Astrocyte (in vitro differentiated cells and primary cell): ENCODE data around the gene OTULINL. TPM values are rescaled to one million over a fixed set of nuclear protein-coding genes. Genes with fewer than 3 reads are reported as not detected.

Experiments
- DNase-seq: peaks from one replicate; pipeline ENCODE4 v3.0.0-alpha.2; 2010; ENCODE audit warnings: low read depth
- FAIRE-seq: peaks from 2 replicates; lab custom pipeline; 2011; peaks lifted over from hg19 to GRCh38; lab: Jason Lieb, UNC
- H2AFZ ChIP-seq: 2 replicates; pipeline ENCODE4 v1.6.0; 2012; ENCODE audit warnings: low read depth, low read length, inconsistent platforms
- H3K27ac ChIP-seq: 2 replicates; pipeline ENCODE4 v1.5.1; 2011; ENCODE audit warnings: low read depth, low read length, inconsistent platforms
- H3K27me3 ChIP-seq: 2 replicates; pipeline ENCODE4 v1.6.0; 2011; ENCODE audit warnings: low read length, inconsistent platforms; ENCODE audit not compliant: insufficient read depth
- H3K36me3 ChIP-seq: 2 replicates; pipeline ENCODE4 v1.5.1; 2011; ENCODE audit warnings: low read length, inconsistent platforms; ENCODE audit not compliant: insufficient read depth
- H3K4me1 ChIP-seq: 2 replicates; pipeline ENCODE4 v1.5.1; 2011; ENCODE audit warnings: low read length, inconsistent platforms; ENCODE audit not compliant: insufficient read depth
- H3K4me2 ChIP-seq: 2 replicates; pipeline ENCODE4 v1.6.0; 2012; ENCODE audit warnings: low read length, inconsistent platforms
- H3K4me3 ChIP-seq: 2 replicates; pipeline ENCODE4 v1.5.1; 2011; ENCODE audit warnings: low read depth, mild to moderate bottlenecking, low read length, inconsistent platforms; ENCODE audit not compliant: insufficient read depth
- H3K79me2 ChIP-seq: 2 replicates; pipeline ENCODE4 v1.6.0; 2012; ENCODE audit warnings: mild to moderate bottlenecking, low read length, inconsistent platforms; ENCODE audit not compliant: insufficient read depth
- H3K9ac ChIP-seq: 2 replicates; pipeline ENCODE4 v1.6.0; 2012; ENCODE audit warnings: mild to moderate bottlenecking, low read length, inconsistent platforms
- H3K9me3 ChIP-seq: 2 replicates; pipeline ENCODE4 v1.5.1; 2012; ENCODE audit warnings: low read depth, mild to moderate bottlenecking, low read length, inconsistent platforms; ENCODE audit not compliant: insufficient read depth
- H4K20me1 ChIP-seq: 2 replicates; pipeline ENCODE4 v1.6.0; 2012; ENCODE audit warnings: low read length, inconsistent platforms; ENCODE audit not compliant: insufficient read depth
- H3K27ac Mint-ChIP-seq: one replicate; pipeline ENCODE4 v1.8.0; 2021; ENCODE audit warnings: mild to moderate bottlenecking, mixed read lengths; ENCODE audit not compliant: unreplicated experiment
- H3K27me3 Mint-ChIP-seq: one replicate; pipeline ENCODE4 v1.8.0; 2021; ENCODE audit warnings: low read depth, mixed read lengths; ENCODE audit not compliant: unreplicated experiment
- H3K36me3 Mint-ChIP-seq: one replicate; pipeline ENCODE4 v1.8.0; 2021; ENCODE audit warnings: low read depth, mixed read lengths; ENCODE audit not compliant: unreplicated experiment
- H3K4me1 Mint-ChIP-seq: one replicate; pipeline ENCODE4 v1.8.0; 2021; ENCODE audit warnings: low read depth, mixed read lengths; ENCODE audit not compliant: unreplicated experiment
- H3K4me3 Mint-ChIP-seq: one replicate; pipeline ENCODE4 v1.8.0; 2021; ENCODE audit warnings: mild to moderate bottlenecking, moderate library complexity, mixed read lengths; ENCODE audit not compliant: unreplicated experiment
- H3K9me3 Mint-ChIP-seq: one replicate; pipeline ENCODE4 v1.8.0; 2021; ENCODE audit warnings: mild to moderate bottlenecking, mixed read lengths; ENCODE audit not compliant: unreplicated experiment
- EZH2 ChIP-seq: IDR thresholded peaks from 2 replicates; pipeline ENCODE4 v1.6.1; 2012; ENCODE audit warnings: mild to moderate bottlenecking, low read length, inconsistent platforms; ENCODE audit not compliant: insufficient read depth
- total RNA-seq: library from RNA; stranded (reverse); gene quantifications from 2 replicates; pipeline ENCODE4 v1.2.1, GENCODE V29; 2021
- TF ChIP-seq, protein P1 (sequence below): IDR thresholded peaks from 2 replicates; pipeline ENCODE4 v1.5.1; 2011; ENCODE audit warnings: low read depth, mild to moderate bottlenecking, inconsistent platforms, low read length, moderate library complexity; ENCODE audit not compliant: insufficient read depth

OTULINL gene
- total RNA-seq, 1 donor from 2014 or later: 2.8 TPM

DNA sequence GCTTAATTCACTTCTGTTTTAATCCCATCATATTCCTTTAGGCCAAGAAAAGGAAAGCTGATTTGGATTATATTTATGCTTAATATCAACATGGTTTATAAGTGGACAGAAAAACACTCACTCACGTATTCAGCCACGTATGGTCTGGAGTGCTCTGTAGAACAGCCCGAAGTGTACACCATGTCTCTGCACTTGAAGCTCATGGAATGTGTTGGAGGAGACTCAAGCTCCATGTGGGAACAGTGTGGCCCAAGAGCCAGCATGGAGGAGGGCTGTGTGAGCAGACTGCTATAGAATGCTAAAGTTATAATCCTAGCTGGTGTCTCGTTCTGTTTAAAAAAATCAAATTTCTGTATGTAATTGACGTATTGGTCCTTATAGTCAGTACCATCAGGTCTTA lies 32.9 kb downstream of the OTULINL start:
- no peak overlapping the region for H3K4me3 ChIP-seq
- no peak overlapping the region for H3K27ac Mint-ChIP-seq
- H3K27ac ChIP-seq: no peak overlapping the region
- no peaks in the 10 kb centered on the region for H3K36me3 Mint-ChIP-seq
- TF ChIP-seq EZH2: no peak
- TF ChIP-seq, protein P1, sequence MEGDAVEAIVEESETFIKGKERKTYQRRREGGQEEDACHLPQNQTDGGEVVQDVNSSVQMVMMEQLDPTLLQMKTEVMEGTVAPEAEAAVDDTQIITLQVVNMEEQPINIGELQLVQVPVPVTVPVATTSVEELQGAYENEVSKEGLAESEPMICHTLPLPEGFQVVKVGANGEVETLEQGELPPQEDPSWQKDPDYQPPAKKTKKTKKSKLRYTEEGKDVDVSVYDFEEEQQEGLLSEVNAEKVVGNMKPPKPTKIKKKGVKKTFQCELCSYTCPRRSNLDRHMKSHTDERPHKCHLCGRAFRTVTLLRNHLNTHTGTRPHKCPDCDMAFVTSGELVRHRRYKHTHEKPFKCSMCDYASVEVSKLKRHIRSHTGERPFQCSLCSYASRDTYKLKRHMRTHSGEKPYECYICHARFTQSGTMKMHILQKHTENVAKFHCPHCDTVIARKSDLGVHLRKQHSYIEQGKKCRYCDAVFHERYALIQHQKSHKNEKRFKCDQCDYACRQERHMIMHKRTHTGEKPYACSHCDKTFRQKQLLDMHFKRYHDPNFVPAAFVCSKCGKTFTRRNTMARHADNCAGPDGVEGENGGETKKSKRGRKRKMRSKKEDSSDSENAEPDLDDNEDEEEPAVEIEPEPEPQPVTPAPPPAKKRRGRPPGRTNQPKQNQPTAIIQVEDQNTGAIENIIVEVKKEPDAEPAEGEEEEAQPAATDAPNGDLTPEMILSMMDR: no peak
- no peak for FAIRE-seq
- H3K79me2 ChIP-seq: no peaks in the 10 kb centered on the region
- no peak overlapping the region for H3K9ac ChIP-seq
- no peaks in the 10 kb centered on the region for H3K27me3 ChIP-seq
- H3K27me3 Mint-ChIP-seq: no peaks in the 10 kb centered on the region
- H4K20me1 ChIP-seq: no peaks in the 10 kb centered on the region
- no peak overlapping the region for H3K4me3 Mint-ChIP-seq
- H3K36me3 ChIP-seq: no peaks in the 10 kb centered on the region
- H3K4me2 ChIP-seq: no peak overlapping the region
- no peak overlapping the region for H2AFZ ChIP-seq
- no peaks in the 10 kb centered on the region for H3K9me3 Mint-ChIP-seq
- H3K4me1 Mint-ChIP-seq: no peaks in the 10 kb centered on the region
- no peaks in the 10 kb centered on the region for H3K9me3 ChIP-seq
- no peaks in the 10 kb centered on the region for H3K4me1 ChIP-seq
- DNase-seq: no peak

DNA sequence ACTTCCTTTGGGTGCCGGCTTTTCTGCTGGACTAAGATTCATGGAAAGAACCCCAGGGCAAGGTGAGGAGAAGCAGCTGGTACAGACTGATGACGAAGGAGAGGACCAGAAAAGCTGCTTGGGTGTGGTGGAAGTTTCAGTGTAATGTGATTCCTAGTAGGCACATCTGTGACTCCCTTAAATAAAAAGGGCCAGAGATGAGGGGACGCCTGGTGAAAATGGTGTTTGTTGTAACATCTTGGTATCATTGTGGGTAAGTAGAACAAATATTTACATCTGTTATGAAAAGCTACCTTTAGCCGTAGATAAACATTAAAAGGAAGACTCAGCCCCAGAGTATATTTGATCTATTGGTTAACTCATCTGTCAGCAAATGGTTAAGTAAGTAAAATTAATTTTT lies 33.8 kb downstream of the OTULINL start:
- Histone ChIP-seq H3K36me3 (no peaks in the 10 kb centered on the region), H3K4me1 (no peaks in the 10 kb centered on the region), H3K27ac (no peak overlapping the region), H3K4me3 (no peak overlapping the region), H3K9ac (no peak overlapping the region), H3K4me2 (no peak overlapping the region), H3K27me3 (no peaks in the 10 kb centered on the region), H3K79me2 (no peaks in the 10 kb centered on the region), H3K9me3 (no peaks in the 10 kb centered on the region), H4K20me1 (no peaks in the 10 kb centered on the region), H2AFZ (no peak overlapping the region)
- Mint-ChIP-seq H3K9me3 (no peaks in the 10 kb centered on the region), H3K36me3 (no peaks in the 10 kb centered on the region), H3K27ac (no peak overlapping the region), H3K4me1 (no peaks in the 10 kb centered on the region), H3K4me3 (no peak overlapping the region), H3K27me3 (no peaks in the 10 kb centered on the region)
- DNase-seq: no peak
- no peak for TF ChIP-seq EZH2
- TF ChIP-seq, protein P1: no peak
- FAIRE-seq: no peak

DNA sequence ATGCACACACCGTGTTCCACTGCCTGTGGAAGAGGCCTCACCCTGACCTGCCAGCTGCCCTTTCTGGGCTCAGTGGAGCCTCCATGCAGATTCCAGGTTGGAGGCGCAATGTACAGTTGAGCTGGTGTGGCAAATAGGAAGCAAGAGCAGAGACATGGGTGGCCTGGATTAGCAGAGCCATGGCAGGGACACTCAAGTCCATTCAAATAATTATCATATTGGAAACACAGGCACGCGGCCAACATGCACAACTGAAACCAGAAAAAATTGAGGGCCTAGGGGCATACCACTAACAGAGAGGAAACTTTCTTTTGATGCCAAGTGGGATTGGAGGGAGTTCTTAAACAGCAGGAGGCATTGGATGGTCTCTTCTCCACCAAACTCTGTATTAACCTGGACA lies 35.8 kb downstream of the OTULINL start:
- H3K4me1 ChIP-seq: no peaks in the 10 kb centered on the region
- peaks cover 10% of the 10 kb centered on the region for H3K9me3 Mint-ChIP-seq
- H3K4me2 ChIP-seq: no peak overlapping the region
- H3K4me3 Mint-ChIP-seq: no peak overlapping the region
- H3K4me1 Mint-ChIP-seq: no peaks in the 10 kb centered on the region
- H3K27me3 ChIP-seq: no peaks in the 10 kb centered on the region
- no peak for TF ChIP-seq EZH2
- TF ChIP-seq, protein P1: no peak
- no peaks in the 10 kb centered on the region for H4K20me1 ChIP-seq
- no peaks in the 10 kb centered on the region for H3K27me3 Mint-ChIP-seq
- H2AFZ ChIP-seq: no peak overlapping the region
- no peak overlapping the region for H3K9ac ChIP-seq
- H3K9me3 ChIP-seq: no peaks in the 10 kb centered on the region
- H3K4me3 ChIP-seq: no peak overlapping the region
- no peak for FAIRE-seq
- no peak overlapping the region for H3K27ac Mint-ChIP-seq
- H3K36me3 Mint-ChIP-seq: no peaks in the 10 kb centered on the region
- DNase-seq: no peak
- H3K79me2 ChIP-seq: no peaks in the 10 kb centered on the region
- no peak overlapping the region for H3K27ac ChIP-seq
- H3K36me3 ChIP-seq: no peaks in the 10 kb centered on the region
